CD4-positive, alpha-beta memory T cell (primary cell): ENCODE data around the gene GNAS-AS1. TPM values are rescaled to one million over a fixed set of nuclear protein-coding genes. Genes with fewer than 3 reads are reported as not detected.
A peak's percentile ranks its signal among the peaks of the same experiment; 100 is the strongest.

Source experiments
- CTCF ChIA-PET: fragments of 350-600 bp; sonication (Branson Sonifier 250); formaldehyde crosslinking; loops from one replicate; lab custom pipeline; 2021; ENCODE audit warnings: inconsistent platforms; ENCODE audit not compliant: partially characterized antibody; lab: Charles Lee
- POLR2A ChIA-PET: fragments of 350-600 bp; sonication (Branson Sonifier 250); formaldehyde crosslinking; loops from one replicate; lab custom pipeline; 2021; ENCODE audit not compliant: partially characterized antibody; lab: Charles Lee
- DNase-seq, 5 donors: peaks; one replicate each; pipeline versions ENCODE4 v3.0.0 to v3.0.0-alpha.2; 2020 to 2022; ENCODE audit warnings: mixed read lengths in 1 of 5
- H3K27ac ChIP-seq: one replicate; pipeline ENCODE4 v1.7.0; 2013; ENCODE audit warnings: low read depth, low read length
- H3K27me3 ChIP-seq: 2 replicates; pipeline ENCODE4 v1.7.0; 2013; ENCODE audit warnings: mild to moderate bottlenecking, low read length, moderate library complexity; ENCODE audit not compliant: insufficient read depth
- H3K36me3 ChIP-seq: 2 replicates; pipeline ENCODE4 v1.7.0; 2013; ENCODE audit warnings: mild to moderate bottlenecking, low read length, moderate library complexity; ENCODE audit not compliant: insufficient read depth
- H3K4me1 ChIP-seq: 2 replicates; pipeline ENCODE4 v1.7.0; 2013; ENCODE audit warnings: mild to moderate bottlenecking, low read length, moderate library complexity; ENCODE audit not compliant: insufficient read depth
- H3K4me3 ChIP-seq, 2 donors: one replicate each; pipeline ENCODE4 v1.7.0; 2013; ENCODE audit warnings: low read length in 2 of 2, mild to moderate bottlenecking in 1 of 2
- H3K9me3 ChIP-seq, 2 donors: one replicate each; pipeline ENCODE4 v1.7.0; 2013; ENCODE audit warnings: low read length in 2 of 2, control low read depth in 1 of 2; ENCODE audit not compliant: control insufficient read depth in 1 of 2
- H3K27ac Mint-ChIP-seq, 7 donors: one replicate each; pipeline ENCODE4 v1.8.0; 2020 to 2021; ENCODE audit warnings: mixed read lengths in 7 of 7, mild to moderate bottlenecking in 6 of 7, inconsistent platforms in 3 of 7, moderate library complexity in 3 of 7
- H3K27me3 Mint-ChIP-seq, 2 donors: one replicate each; pipeline ENCODE4 v1.8.0; 2020 to 2021; ENCODE audit warnings: mixed read lengths in 2 of 2
- H3K36me3 Mint-ChIP-seq, 2 donors: one replicate each; pipeline ENCODE4 v1.8.0; 2020 to 2021; ENCODE audit warnings: mixed read lengths in 2 of 2, inconsistent platforms in 1 of 2, mild to moderate bottlenecking in 1 of 2
- H3K4me1 Mint-ChIP-seq, 4 donors: one replicate each; pipeline ENCODE4 v1.8.0; 2020 to 2021; ENCODE audit warnings: mixed read lengths in 4 of 4, mild to moderate bottlenecking in 1 of 4
- H3K4me3 Mint-ChIP-seq, 8 donors: one replicate each; pipeline ENCODE4 v1.8.0; 2020 to 2021; ENCODE audit warnings: mixed read lengths in 8 of 8, mild to moderate bottlenecking in 7 of 8, moderate library complexity in 6 of 8, inconsistent platforms in 3 of 8
- H3K9me3 Mint-ChIP-seq, 8 donors: one replicate each; pipeline ENCODE4 v1.8.0; 2020 to 2021; ENCODE audit warnings: mixed read lengths in 8 of 8, mild to moderate bottlenecking in 5 of 8, inconsistent platforms in 3 of 8, moderate library complexity in 1 of 8
- intact Hi-C: fragments of 100-400 bp; cut with micrococcal nuclease; formaldehyde crosslinking; loops from one replicate; pipeline ENCODE4 v1.15.1; 2023
- polyA plus RNA-seq, 2 donors: library from polyadenylated mRNA; unstranded; fragments of 300-500 nt; fragmentation: Illumina TruSeq; gene quantifications; one replicate each; pipeline ENCODE4 v1.2.3, GENCODE V29; 2021
- total RNA-seq, 2 experiments: library from RNA; stranded (reverse); gene quantifications; one replicate each; pipeline ENCODE4 v1.2.3, GENCODE V29; 2021

GNAS-AS1 gene
- total and polyA plus RNA-seq, 4 experiments from 2014 or later = 0.94 to 1.1 TPM; not detected in 2

DNA sequence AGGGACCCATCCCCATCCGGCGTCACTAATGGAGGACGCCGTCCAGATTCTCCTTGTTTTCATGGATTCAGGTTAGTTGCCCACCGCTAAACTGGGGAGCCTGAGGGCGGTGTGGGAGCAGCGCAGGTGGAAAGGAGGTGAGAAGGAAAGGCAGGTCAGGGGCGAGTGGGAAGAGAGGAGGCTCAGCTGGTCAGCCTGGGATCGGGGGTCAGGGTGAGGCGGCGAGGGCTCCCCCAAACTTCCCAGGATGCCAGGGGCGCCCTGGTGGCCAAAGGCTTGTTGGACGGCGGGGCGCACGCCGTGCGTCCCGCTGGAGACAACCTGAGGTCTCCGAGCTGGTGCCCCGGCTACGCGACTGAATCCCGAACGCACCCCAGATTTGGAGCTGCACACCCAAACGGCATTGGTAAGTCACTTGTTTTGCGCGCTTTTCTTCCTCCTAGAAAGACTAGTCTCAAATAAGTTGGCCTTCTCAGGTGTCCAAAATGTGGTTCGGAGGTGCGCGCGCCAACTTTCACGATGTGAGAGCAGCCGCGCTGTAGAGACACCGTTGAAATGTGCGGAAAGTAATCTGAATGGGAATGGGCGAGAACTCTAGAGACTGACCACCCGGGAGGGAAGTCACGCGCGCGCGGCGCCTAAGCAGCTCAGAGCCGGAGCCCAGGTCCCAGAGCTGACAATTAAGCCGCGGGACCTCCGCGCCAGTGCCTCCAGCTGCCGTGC lies 9.7 kb downstream of the GNAS-AS1 start:
- POLR2A ChIA-PET = no interaction called here
- H3K27ac ChIP-seq = no peak overlapping the region
- intact Hi-C loops = no loop called here
- DNase-seq = no peak
- H3K36me3 Mint-ChIP-seq = no peaks in the 10 kb centered on the region
- H3K9me3 Mint-ChIP-seq = no peaks in the 10 kb centered on the region
- CTCF ChIA-PET = interaction anchor here (0.8 to 2.3 kb wide), 3 partner anchors 141 to 193 kb away, joined by 3 to 10 read pairs (median 5); partner anchors contain the start of genes NELFCD and STX16
- H3K4me1 Mint-ChIP-seq = peaks cover 0 to 11% (median 3%) of the 10 kb centered on the region in 4 donors
- peaks cover 32 to 38% of the 10 kb centered on the region in 2 donors for H3K27me3 Mint-ChIP-seq
- peaks cover 8% of the 10 kb centered on the region for H3K27me3 ChIP-seq
- H3K4me3 Mint-ChIP-seq = peak overlapping the region in 1 of 8 donors; percentile 8
- H3K36me3 ChIP-seq = no peaks in the 10 kb centered on the region
- H3K4me3 ChIP-seq = no peak overlapping the region
- no peak overlapping the region for H3K27ac Mint-ChIP-seq
- H3K4me1 ChIP-seq = no peaks in the 10 kb centered on the region
- H3K9me3 ChIP-seq = no peaks in the 10 kb centered on the region

DNA sequence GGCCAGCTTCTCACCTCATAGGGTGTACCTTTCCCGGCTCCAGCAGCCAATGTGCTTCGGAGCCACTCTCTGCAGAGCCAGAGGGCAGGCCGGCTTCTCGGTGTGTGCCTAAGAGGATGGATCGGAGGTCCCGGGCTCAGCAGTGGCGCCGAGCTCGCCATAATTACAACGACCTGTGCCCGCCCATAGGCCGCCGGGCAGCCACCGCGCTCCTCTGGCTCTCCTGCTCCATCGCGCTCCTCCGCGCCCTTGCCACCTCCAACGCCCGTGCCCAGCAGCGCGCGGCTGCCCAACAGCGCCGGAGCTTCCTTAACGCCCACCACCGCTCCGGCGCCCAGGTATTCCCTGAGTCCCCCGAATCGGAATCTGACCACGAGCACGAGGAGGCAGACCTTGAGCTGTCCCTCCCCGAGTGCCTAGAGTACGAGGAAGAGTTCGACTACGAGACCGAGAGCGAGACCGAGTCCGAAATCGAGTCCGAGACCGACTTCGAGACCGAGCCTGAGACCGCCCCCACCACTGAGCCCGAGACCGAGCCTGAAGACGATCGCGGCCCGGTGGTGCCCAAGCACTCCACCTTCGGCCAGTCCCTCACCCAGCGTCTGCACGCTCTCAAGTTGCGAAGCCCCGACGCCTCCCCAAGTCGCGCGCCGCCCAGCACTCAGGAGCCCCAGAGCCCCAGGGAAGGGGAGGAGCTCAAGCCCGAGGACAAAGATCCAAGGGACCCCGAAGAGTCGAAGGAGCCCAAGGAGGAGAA lies 10.5 kb downstream of the GNAS-AS1 start:
- no peaks in the 10 kb centered on the region for H3K4me1 ChIP-seq
- DNase-seq = no peak
- Mint-ChIP-seq H3K4me1 (peaks cover 0 to 11% (median 3%) of the 10 kb centered on the region in 4 donors), H3K27ac (no peak overlapping the region), H3K36me3 (no peaks in the 10 kb centered on the region), H3K4me3 (peak overlapping the region in 7 of 8 donors; percentile 20 to 70 (median 48)), H3K9me3 (no peaks in the 10 kb centered on the region), H3K27me3 (peaks cover 26 to 34% of the 10 kb centered on the region in 2 donors)
- no peaks in the 10 kb centered on the region for H3K9me3 ChIP-seq
- H3K4me3 ChIP-seq = no peak overlapping the region
- no peaks in the 10 kb centered on the region for H3K36me3 ChIP-seq
- intact Hi-C loops = loop anchor here (5.0 kb wide), 1 partner anchor 188 kb away; the partner anchor contains the start of gene STX16
- ChIA-PET POLR2A (interaction anchor here (1.0 kb wide), 1 partner anchor 189 kb away, joined by 5 read pairs; the partner anchor contains the start of gene STX16), CTCF (interaction anchor here (1.6 to 2.3 kb wide), 6 partner anchors 8 to 604 kb away, joined by 3 to 10 read pairs (median 5); partner anchors contain the start of gene STX16)
- H3K27ac ChIP-seq = no peak overlapping the region
- peaks cover 4% of the 10 kb centered on the region for H3K27me3 ChIP-seq

DNA sequence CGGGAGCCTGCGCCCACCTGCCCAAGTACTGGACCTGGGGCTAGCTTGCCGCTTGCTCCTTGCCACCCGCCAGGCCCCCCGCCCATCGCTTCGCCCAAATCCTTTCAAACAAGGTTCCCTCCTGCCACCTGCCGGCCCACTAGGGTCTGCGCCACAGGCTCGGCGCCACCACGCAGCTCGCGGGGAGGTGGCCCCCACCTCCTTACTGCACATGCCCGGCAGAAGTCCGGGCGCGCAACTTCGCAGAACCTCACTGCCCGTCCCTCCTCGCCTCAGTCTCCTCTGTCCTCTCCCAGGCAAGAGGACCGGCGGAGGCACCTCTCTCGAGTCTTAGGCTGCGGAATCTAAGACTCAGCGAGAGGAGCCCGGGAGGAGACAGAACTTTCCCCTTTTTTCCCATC lies 11.2 kb downstream of the GNAS-AS1 start:
- ChIA-PET CTCF (interaction anchor here (0.7 to 2.3 kb wide), 8 partner anchors 9 to 603 kb away, joined by 3 to 10 read pairs (median 5); partner anchors contain the start of gene STX16), POLR2A (interaction anchor here (1.0 kb wide), 1 partner anchor 188 kb away, joined by 5 read pairs; the partner anchor contains the start of gene STX16)
- no peaks in the 10 kb centered on the region for H3K9me3 ChIP-seq
- H3K27me3 Mint-ChIP-seq = peaks cover 20 to 27% of the 10 kb centered on the region in 2 donors
- peaks cover 0 to 11% (median 3%) of the 10 kb centered on the region in 4 donors for H3K4me1 Mint-ChIP-seq
- intact Hi-C loops = loop anchor here (5.0 kb wide), 1 partner anchor 187 kb away; the partner anchor contains the start of gene STX16
- no peak overlapping the region for H3K27ac ChIP-seq
- DNase-seq = peak in 4 of 5 donors; percentile 26 to 40 (median 35)
- H3K27ac Mint-ChIP-seq = no peak overlapping the region
- no peaks in the 10 kb centered on the region for H3K9me3 Mint-ChIP-seq
- peak overlapping the region in 7 of 8 donors; percentile 15 to 70 (median 48) for H3K4me3 Mint-ChIP-seq
- no peaks in the 10 kb centered on the region for H3K36me3 ChIP-seq
- no peak overlapping the region for H3K4me3 ChIP-seq
- peaks cover 4% of the 10 kb centered on the region for H3K27me3 ChIP-seq
- H3K36me3 Mint-ChIP-seq = no peaks in the 10 kb centered on the region
- H3K4me1 ChIP-seq = no peaks in the 10 kb centered on the region

DNA sequence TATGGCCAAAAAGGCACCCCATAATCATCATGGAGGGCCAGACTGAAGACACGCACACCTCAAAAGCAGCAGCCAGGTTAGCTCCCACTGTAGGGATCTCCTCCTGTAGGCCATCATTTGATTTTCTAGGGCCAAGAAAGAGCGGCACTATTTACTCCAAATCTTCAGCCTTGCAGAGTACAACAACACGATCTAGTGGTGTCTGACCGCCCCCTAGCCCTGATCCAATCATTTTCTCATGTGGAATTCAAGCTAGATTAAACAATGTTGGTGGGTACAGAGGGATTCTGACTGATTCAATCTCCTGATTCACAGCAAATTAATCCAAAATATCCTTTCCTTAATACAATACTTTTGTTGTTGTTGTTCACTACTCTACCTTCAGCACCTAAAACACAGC lies 12.5 kb downstream of the GNAS-AS1 start:
- peaks cover 23 to 29% of the 10 kb centered on the region in 2 donors for H3K27me3 Mint-ChIP-seq
- Histone ChIP-seq H3K4me3 (no peak overlapping the region), H3K9me3 (no peaks in the 10 kb centered on the region), H3K36me3 (no peaks in the 10 kb centered on the region), H3K4me1 (no peaks in the 10 kb centered on the region), H3K27me3 (peaks cover 4% of the 10 kb centered on the region), H3K27ac (no peak overlapping the region)
- POLR2A ChIA-PET = no interaction called here
- CTCF ChIA-PET = interaction anchor here (0.7 to 2.2 kb wide), 3 partner anchors 359 to 604 kb away, joined by 3 to 5 read pairs (median 4); no protein-coding TSS in a partner anchor
- peaks cover 0 to 11% (median 3%) of the 10 kb centered on the region in 4 donors for H3K4me1 Mint-ChIP-seq
- H3K36me3 Mint-ChIP-seq = peaks cover 0 to 4% of the 10 kb centered on the region in 2 donors
- H3K4me3 Mint-ChIP-seq = no peak overlapping the region
- no peak overlapping the region for H3K27ac Mint-ChIP-seq
- DNase-seq = no peak
- intact Hi-C loops = loop anchor here (5.0 kb wide), 1 partner anchor 186 kb away; the partner anchor contains the start of gene STX16
- no peaks in the 10 kb centered on the region for H3K9me3 Mint-ChIP-seq

DNA sequence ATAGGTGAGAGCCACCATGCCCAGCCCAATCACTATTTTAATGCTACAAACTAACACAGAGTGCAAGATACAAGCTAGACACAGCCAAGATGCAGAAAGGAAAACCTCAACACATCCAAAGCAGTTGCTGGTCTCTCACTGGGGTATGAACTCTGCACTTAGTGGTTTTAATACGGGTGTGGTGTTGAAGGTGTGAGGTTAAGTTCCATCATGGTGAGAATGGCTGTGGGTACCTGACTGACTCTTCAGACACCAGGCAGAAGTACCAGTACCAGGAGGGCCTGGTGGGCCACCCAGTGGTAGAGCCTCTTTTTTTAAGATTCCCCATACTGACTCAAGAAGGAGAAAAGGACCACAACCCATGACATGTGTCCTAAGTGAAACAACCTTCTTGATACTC lies 13.0 kb downstream of the GNAS-AS1 start:
- ChIA-PET CTCF (no interaction called here), POLR2A (no interaction called here)

DNA sequence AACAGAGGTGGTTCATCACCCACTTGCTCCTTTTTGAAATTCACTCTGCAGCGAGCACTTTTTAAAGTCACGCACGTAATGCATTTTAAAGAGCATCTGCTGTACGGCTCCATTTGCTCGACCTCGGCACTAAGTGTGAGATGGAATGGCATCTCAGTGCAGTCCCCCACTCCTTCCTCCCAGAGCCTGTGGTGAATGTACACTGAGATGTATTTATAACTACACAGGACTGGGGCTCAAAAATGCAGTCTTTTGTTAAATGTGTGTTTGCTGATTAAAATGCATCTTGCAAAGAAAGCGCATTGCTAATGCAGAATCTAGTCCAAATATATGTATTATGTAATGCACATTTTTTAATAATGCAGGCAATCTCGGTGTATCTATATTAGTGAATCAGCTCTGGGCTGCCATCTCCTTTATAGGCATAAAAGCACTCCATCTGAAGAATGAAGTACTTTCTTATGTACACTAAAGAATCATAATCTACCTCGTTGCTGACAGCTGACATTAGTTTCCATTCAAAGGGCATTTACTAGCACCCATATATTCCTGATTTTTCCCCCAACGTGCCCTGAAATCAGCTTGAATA lies 14.0 kb downstream of the GNAS-AS1 start:
- no peak for DNase-seq
- Histone ChIP-seq H3K36me3 (no peaks in the 10 kb centered on the region), H3K27me3 (peaks cover 4% of the 10 kb centered on the region), H3K9me3 (no peaks in the 10 kb centered on the region), H3K27ac (no peak overlapping the region), H3K4me3 (no peak overlapping the region), H3K4me1 (no peaks in the 10 kb centered on the region)
- H3K27ac Mint-ChIP-seq = peak overlapping the region in 1 of 7 donors; percentile 51
- ChIA-PET POLR2A (no interaction called here), CTCF (no interaction called here)
- intact Hi-C loops = loop anchor here (5.0 kb wide), 1 partner anchor 184 kb away; the partner anchor contains the start of gene STX16
- no peaks in the 10 kb centered on the region for H3K9me3 Mint-ChIP-seq
- peaks cover 0 to 4% of the 10 kb centered on the region in 2 donors for H3K36me3 Mint-ChIP-seq
- peaks cover 18 to 28% of the 10 kb centered on the region in 2 donors for H3K27me3 Mint-ChIP-seq
- H3K4me1 Mint-ChIP-seq = peaks cover 0 to 11% (median 3%) of the 10 kb centered on the region in 4 donors
- no peak overlapping the region for H3K4me3 Mint-ChIP-seq

More for the DNA sequence above, 13.0 kb downstream of the GNAS-AS1 start:
- Mint-ChIP-seq H3K9me3 (no peaks in the 10 kb centered on the region), H3K4me1 (peaks cover 0 to 11% (median 3%) of the 10 kb centered on the region in 4 donors), H3K27ac (no peak overlapping the region), H3K27me3 (peaks cover 22 to 31% of the 10 kb centered on the region in 2 donors), H3K4me3 (no peak overlapping the region), H3K36me3 (peaks cover 0 to 4% of the 10 kb centered on the region in 2 donors)
- peaks cover 4% of the 10 kb centered on the region for H3K27me3 ChIP-seq
- H3K4me3 ChIP-seq = no peak overlapping the region
- no peaks in the 10 kb centered on the region for H3K36me3 ChIP-seq
- no peak overlapping the region for H3K27ac ChIP-seq
- no peaks in the 10 kb centered on the region for H3K4me1 ChIP-seq
- H3K9me3 ChIP-seq = no peaks in the 10 kb centered on the region
- intact Hi-C loops = loop anchor here (5.0 kb wide), 1 partner anchor 185 kb away; the partner anchor contains the start of gene STX16
- DNase-seq = no peak
